Measurements from ENCODE around the gene GARRE1. TPM values are rescaled to one million over a fixed set of nuclear protein-coding genes. Genes with fewer than 3 reads are reported as not detected.
A peak's percentile ranks its signal among the peaks of the same experiment; 100 is the strongest.
"Not testable (repeated sequence)": the region's sequence is repeated elsewhere in the genome, so short reads cannot be mapped to it uniquely, and the experiment has no call there.

The GARRE1 gene, protein sequence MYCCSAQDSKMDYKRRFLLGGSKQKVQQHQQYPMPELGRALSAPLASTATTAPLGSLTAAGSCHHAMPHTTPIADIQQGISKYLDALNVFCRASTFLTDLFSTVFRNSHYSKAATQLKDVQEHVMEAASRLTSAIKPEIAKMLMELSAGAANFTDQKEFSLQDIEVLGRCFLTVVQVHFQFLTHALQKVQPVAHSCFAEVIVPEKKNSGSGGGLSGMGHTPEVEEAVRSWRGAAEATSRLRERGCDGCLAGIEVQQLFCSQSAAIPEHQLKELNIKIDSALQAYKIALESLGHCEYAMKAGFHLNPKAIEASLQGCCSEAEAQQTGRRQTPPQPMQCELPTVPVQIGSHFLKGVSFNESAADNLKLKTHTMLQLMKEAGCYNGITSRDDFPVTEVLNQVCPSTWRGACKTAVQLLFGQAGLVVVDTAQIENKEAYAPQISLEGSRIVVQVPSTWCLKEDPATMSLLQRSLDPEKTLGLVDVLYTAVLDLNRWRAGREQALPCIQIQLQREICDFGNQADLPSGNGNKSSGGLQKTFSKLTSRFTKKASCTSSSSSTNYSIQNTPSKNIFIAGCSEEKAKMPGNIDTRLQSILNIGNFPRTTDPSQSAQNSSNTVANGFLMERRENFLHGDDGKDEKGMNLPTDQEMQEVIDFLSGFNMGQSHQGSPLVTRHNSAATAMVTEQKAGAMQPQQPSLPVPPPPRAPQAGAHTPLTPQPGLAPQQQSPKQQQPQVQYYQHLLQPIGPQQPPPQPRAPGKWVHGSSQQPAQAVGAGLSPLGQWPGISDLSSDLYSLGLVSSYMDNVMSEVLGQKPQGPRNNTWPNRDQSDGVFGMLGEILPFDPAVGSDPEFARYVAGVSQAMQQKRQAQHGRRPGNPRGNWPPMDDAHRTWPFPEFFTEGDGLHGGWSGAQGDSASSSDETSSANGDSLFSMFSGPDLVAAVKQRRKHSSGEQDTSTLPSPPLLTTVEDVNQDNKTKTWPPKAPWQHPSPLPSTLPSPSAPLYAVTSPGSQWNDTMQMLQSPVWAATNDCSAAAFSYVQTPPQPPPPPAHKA (N-terminal part only)
- 10 to 100 TPM; 25.5 to 28.0 TPM for total RNA-seq

GRCh38 chr19:34254046-34254697 is at the start of gene GARRE1:
Gene GARRE1 (plus strand): TSS chr19:34254554. CDS start chr19:34300474, 45,920 bp downstream.
- Histone ChIP-seq H3K27me3 (no peaks in the 10 kb centered on the region), H3K4me3 (peak within 1 kb of the TSS; percentile 96 to 97), H3K9me3 (no peaks in the 10 kb centered on the region), H3K4me1 (peaks cover 0 to 32% of the 10 kb centered on the region in 2 donors), H3K36me3 (no peaks in the 10 kb centered on the region), H3K27ac (peak within 1 kb of the TSS; percentile 96 to 98)
- TF ChIP-seq, protein P1, sequence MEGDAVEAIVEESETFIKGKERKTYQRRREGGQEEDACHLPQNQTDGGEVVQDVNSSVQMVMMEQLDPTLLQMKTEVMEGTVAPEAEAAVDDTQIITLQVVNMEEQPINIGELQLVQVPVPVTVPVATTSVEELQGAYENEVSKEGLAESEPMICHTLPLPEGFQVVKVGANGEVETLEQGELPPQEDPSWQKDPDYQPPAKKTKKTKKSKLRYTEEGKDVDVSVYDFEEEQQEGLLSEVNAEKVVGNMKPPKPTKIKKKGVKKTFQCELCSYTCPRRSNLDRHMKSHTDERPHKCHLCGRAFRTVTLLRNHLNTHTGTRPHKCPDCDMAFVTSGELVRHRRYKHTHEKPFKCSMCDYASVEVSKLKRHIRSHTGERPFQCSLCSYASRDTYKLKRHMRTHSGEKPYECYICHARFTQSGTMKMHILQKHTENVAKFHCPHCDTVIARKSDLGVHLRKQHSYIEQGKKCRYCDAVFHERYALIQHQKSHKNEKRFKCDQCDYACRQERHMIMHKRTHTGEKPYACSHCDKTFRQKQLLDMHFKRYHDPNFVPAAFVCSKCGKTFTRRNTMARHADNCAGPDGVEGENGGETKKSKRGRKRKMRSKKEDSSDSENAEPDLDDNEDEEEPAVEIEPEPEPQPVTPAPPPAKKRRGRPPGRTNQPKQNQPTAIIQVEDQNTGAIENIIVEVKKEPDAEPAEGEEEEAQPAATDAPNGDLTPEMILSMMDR (IDR thresholded peaks at IDR 0.05): no peak
- peak; percentile 79 for DNase-seq (ENCODE audit: low spot score)

DNA sequence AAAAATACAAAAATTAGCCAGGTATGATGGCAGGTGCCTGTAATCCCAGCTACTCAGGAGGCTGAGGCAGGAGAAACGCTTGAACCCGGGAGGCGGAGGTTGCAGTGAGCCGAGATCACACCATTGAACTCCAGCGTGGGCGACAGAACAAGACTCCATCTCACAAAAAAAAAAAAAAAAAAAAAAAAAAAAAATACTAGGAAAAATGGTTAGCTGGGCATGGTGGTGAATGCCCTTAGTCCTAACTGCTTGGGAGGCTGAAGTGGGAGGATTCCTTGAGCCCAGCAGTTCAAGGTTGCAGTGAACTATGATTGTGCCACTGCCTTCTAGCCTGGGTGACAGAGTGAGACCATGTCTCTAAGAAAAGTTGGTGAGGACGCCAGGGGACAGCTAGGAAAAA is 49.0 kb upstream of the GARRE1 start:
- not testable (repeated sequence) for H3K4me1 ChIP-seq; DNase-seq (ENCODE audit: low spot score); H3K4me3 ChIP-seq; H3K27ac ChIP-seq; H3K9me3 ChIP-seq; H3K27me3 ChIP-seq
- peaks cover 47% of the 10 kb centered on the region for H3K36me3 ChIP-seq

DNA sequence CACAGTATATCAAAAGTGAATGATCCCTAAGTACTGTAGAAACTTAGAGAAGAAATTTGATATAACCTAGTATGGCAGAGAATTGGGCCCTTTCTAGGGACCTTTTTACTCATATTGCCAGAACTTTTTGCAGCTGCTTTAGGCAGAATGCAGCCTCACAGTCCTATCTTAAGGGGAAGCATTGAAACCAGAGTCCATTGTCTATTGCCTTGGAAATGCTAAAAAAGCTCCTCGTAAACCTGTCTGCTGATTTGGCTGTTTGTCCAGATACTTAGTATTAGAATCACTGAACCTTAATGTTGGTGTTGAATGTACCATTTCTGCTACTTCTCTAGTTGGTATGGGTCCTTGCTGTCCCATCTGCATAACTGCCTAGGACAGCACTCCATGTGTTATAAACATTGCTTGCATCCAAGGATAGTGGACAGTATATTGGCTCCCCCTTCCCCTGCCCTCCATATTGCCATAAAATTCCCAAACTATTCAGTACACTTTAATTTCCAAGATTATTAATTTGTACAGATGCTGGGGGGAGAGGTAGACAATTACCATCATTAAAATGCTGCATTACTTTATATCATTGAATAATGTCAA is 46.0 kb upstream of the GARRE1 start:
- H3K4me3 ChIP-seq: no peak overlapping the region
- TF ChIP-seq, protein P1 (IDR thresholded peaks at IDR 0.05): no peak
- no peaks in the 10 kb centered on the region for H3K27me3 ChIP-seq
- H3K27ac ChIP-seq: no peak overlapping the region
- H3K4me1 ChIP-seq: no peaks in the 10 kb centered on the region
- peaks cover 52% of the 10 kb centered on the region for H3K36me3 ChIP-seq
- no peaks in the 10 kb centered on the region for H3K9me3 ChIP-seq
- DNase-seq (ENCODE audit: low spot score): no peak

GRCh38 chr19:34209726-34210125 is 44.6 kb upstream of the GARRE1 start:
- no peak for DNase-seq (ENCODE audit: low spot score)
- H3K27me3 ChIP-seq: no peaks in the 10 kb centered on the region
- H3K9me3 ChIP-seq: no peaks in the 10 kb centered on the region
- no peak overlapping the region for H3K4me3 ChIP-seq
- no peak overlapping the region for H3K27ac ChIP-seq
- TF ChIP-seq, protein P1 (IDR thresholded peaks at IDR 0.05): no peak
- H3K36me3 ChIP-seq: peaks cover 57% of the 10 kb centered on the region
- H3K4me1 ChIP-seq: no peaks in the 10 kb centered on the region

DNA sequence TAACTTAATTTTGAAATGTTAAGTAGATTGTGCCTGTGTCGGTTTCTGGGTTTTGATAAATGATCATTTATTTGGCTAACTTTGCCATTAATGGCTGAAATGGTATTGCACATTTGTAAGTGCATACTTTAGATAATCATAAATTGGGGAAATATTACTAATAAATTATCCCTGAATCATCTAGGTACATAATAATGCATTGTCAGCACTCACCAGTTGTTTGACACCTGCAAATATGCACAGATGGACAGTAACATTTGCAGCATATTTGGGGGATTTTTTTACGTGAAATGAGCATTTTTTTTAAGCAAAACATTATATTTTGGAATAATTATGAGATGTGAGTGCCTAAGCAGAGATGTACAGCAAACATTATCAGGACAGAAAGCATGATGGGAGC is 41.1 kb upstream of the GARRE1 start:
- DNase-seq (ENCODE audit: low spot score): no peak
- TF ChIP-seq, protein P1 (IDR thresholded peaks at IDR 0.05): no peak
- Histone ChIP-seq H3K27me3 (no peaks in the 10 kb centered on the region), H3K27ac (no peak overlapping the region), H3K9me3 (no peaks in the 10 kb centered on the region), H3K4me3 (no peak overlapping the region), H3K4me1 (no peaks in the 10 kb centered on the region), H3K36me3 (peaks cover 67% of the 10 kb centered on the region)

All from right atrium auricular region (tissue), 2 donors.